ENCODE measurements around the gene ESPNL.

Gene ESPNL

GRCh38 chr2:238155051-238155760 lies 55.1 kb downstream of the ESPNL start:
- TF ChIP-seq EZH2phosphoT487 (conservative IDR thresholded peaks at IDR 0.05; ENCODE audit: low read length): no peak
- TF ChIP-seq CTCF (IDR thresholded peaks at IDR 0.05; ENCODE audit: insufficient read depth, low read length, poor library complexity, severe bottlenecking): no peak
- Histone ChIP-seq H3K9ac (ENCODE audit: low read length) (no peak overlapping the region), H3K9me2 (replicated peaks; ENCODE audit: insufficient read depth, low read length) (no peaks in the 10 kb centered on the region), H3K4me3 (ENCODE audit: insufficient read depth, low read length, poor library complexity, severe bottlenecking) (no peak overlapping the region), H3K27me3 (ENCODE audit: low read length) (no peaks in the 10 kb centered on the region), H2AFZ (ENCODE audit: low read depth, low read length, severe bottlenecking) (no peak overlapping the region), H4K20me1 (ENCODE audit: low read depth, low read length) (no peaks in the 10 kb centered on the region), H3F3A (ENCODE audit: insufficient read depth) (no peaks in the 10 kb centered on the region), H3K9me3 (ENCODE audit: insufficient read depth, low read length) (no peaks in the 10 kb centered on the region), H3K79me2 (ENCODE audit: insufficient read depth, low read length) (no peaks in the 10 kb centered on the region), H3K4me2 (ENCODE audit: low read depth, low read length, poor library complexity, severe bottlenecking) (no peak overlapping the region), H3K36me3 (ENCODE audit: low read length) (no peaks in the 10 kb centered on the region), H3K27ac (ENCODE audit: low read depth, low read length) (no peak overlapping the region)

GRCh38 chr2:238155761-238156694 lies 55.9 kb downstream of the ESPNL start:
- Histone ChIP-seq H3F3A (ENCODE audit: insufficient read depth) (no peaks in the 10 kb centered on the region), H2AFZ (ENCODE audit: low read depth, low read length, severe bottlenecking) (no peak overlapping the region), H3K4me3 (ENCODE audit: insufficient read depth, low read length, poor library complexity, severe bottlenecking) (no peak overlapping the region), H3K9me2 (replicated peaks; ENCODE audit: insufficient read depth, low read length) (no peaks in the 10 kb centered on the region), H3K27me3 (ENCODE audit: low read length) (no peaks in the 10 kb centered on the region), H3K9me3 (ENCODE audit: insufficient read depth, low read length) (no peaks in the 10 kb centered on the region), H3K79me2 (ENCODE audit: insufficient read depth, low read length) (no peaks in the 10 kb centered on the region), H3K4me2 (ENCODE audit: low read depth, low read length, poor library complexity, severe bottlenecking) (no peak overlapping the region), H3K27ac (ENCODE audit: low read depth, low read length) (no peak overlapping the region), H3K36me3 (ENCODE audit: low read length) (no peaks in the 10 kb centered on the region), H4K20me1 (ENCODE audit: low read depth, low read length) (no peaks in the 10 kb centered on the region), H3K9ac (ENCODE audit: low read length) (no peak overlapping the region)
- TF ChIP-seq CTCF (IDR thresholded peaks at IDR 0.05; ENCODE audit: insufficient read depth, low read length, poor library complexity, severe bottlenecking) (no peak), EZH2phosphoT487 (conservative IDR thresholded peaks at IDR 0.05; ENCODE audit: low read length) (no peak)

DNA sequence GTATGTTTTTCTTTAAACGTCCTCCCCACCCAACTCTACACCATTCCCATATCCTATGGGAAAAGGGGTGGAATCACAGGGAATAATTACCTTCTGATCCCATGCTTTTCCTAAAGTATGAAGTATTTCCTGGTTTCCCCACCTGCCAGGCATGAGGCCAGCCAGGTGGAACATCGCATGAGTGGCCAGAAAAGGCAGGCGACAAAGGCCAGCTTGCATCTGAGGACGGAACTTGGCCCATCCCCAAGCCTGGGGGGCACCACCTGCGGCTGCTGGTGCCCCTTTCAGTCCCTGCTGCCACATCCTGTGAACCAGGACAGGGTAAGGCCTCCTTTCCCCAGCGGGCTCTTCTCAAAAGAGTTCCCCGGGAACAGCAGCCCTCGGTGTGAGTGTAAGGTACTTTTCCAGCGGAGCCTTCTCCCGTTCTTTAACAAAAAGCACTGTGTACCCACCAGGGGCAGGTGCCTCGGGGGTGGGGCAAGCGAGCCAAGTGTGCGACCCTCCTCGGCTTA lies 57.4 kb downstream of the ESPNL start:
- TF ChIP-seq CTCF (IDR thresholded peaks at IDR 0.05; ENCODE audit: insufficient read depth, low read length, poor library complexity, severe bottlenecking) (no peak), EZH2phosphoT487 (conservative IDR thresholded peaks at IDR 0.05; ENCODE audit: low read length) (no peak)
- no peaks in the 10 kb centered on the region for H3F3A ChIP-seq (ENCODE audit: insufficient read depth)
- H3K9ac ChIP-seq (ENCODE audit: low read length): no peak overlapping the region
- no peaks in the 10 kb centered on the region for H4K20me1 ChIP-seq (ENCODE audit: low read depth, low read length)
- H3K36me3 ChIP-seq (ENCODE audit: low read length): no peaks in the 10 kb centered on the region
- H3K4me3 ChIP-seq (ENCODE audit: insufficient read depth, low read length, poor library complexity, severe bottlenecking): no peak overlapping the region
- no peaks in the 10 kb centered on the region for H3K27me3 ChIP-seq (ENCODE audit: low read length)
- H2AFZ ChIP-seq (ENCODE audit: low read depth, low read length, severe bottlenecking): no peak overlapping the region
- H3K4me2 ChIP-seq (ENCODE audit: low read depth, low read length, poor library complexity, severe bottlenecking): no peak overlapping the region
- no peak overlapping the region for H3K27ac ChIP-seq (ENCODE audit: low read depth, low read length)
- H3K79me2 ChIP-seq (ENCODE audit: insufficient read depth, low read length): no peaks in the 10 kb centered on the region
- H3K9me2 ChIP-seq (replicated peaks; ENCODE audit: insufficient read depth, low read length): no peaks in the 10 kb centered on the region
- H3K9me3 ChIP-seq (ENCODE audit: insufficient read depth, low read length): no peaks in the 10 kb centered on the region

All from SU-DHL-6 (cell line).